ENCODE data around the gene NFKB1.

NFKB1 gene

DNA sequence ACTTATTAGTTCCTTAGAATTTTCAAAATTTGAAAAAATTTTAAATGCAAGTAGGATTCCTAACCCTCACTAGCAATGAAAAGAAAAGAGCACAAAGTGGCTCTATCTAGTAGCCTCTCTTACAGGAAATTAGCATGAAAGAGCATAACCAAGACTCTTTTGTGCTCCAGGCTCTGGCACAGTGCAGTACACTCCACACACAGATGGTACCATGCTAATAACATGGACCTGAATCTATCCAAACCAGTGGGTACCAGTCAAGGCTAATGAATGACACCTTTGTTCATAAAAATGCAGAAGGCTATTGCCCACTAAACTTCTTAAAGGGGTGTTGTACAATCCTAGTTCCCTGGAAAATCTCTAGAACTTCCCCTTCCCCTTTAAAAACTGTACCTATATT is 140.6 kb downstream of the NFKB1 start:
- H3K27me3 ChIP-seq (ENCODE audit: control insufficient read depth, insufficient read depth, low read length), result no peaks in the 10 kb centered on the region
- no peaks in the 10 kb centered on the region for H3K36me3 ChIP-seq (ENCODE audit: control insufficient read depth, insufficient read depth, low read length)
- H3K4me2 ChIP-seq (ENCODE audit: low read length), result no peak overlapping the region
- no peak overlapping the region for H3K27ac ChIP-seq
- H3K4me1 ChIP-seq, result no peaks in the 10 kb centered on the region
- H3K9ac ChIP-seq, result no peak overlapping the region
- TF ChIP-seq CTCF (IDR thresholded peaks at IDR 0.05), result no peak
- no peaks in the 10 kb centered on the region for H3K9me3 ChIP-seq (ENCODE audit: control insufficient read depth, low read length)
- H2AFZ ChIP-seq, result no peak overlapping the region
- no peaks in the 10 kb centered on the region for H3K79me2 ChIP-seq
- H3K4me3 ChIP-seq (ENCODE audit: low read depth, low read length), result no peak overlapping the region

GRCh38 chr4:102642631-102643298 is 141.6 kb downstream of the NFKB1 start:
- Histone ChIP-seq H3K36me3 (ENCODE audit: control insufficient read depth, insufficient read depth, low read length) (no peaks in the 10 kb centered on the region), H3K4me2 (ENCODE audit: low read length) (no peak overlapping the region), H3K4me1 (no peaks in the 10 kb centered on the region), H3K4me3 (ENCODE audit: low read depth, low read length) (no peak overlapping the region), H3K9ac (no peak overlapping the region), H3K9me3 (ENCODE audit: control insufficient read depth, low read length) (no peaks in the 10 kb centered on the region), H3K27ac (no peak overlapping the region), H2AFZ (no peak overlapping the region), H3K79me2 (no peaks in the 10 kb centered on the region), H3K27me3 (ENCODE audit: control insufficient read depth, insufficient read depth, low read length) (no peaks in the 10 kb centered on the region)
- no peak for TF ChIP-seq CTCF (IDR thresholded peaks at IDR 0.05)

- Histone ChIP-seq H3K27me3 (ENCODE audit: control insufficient read depth, insufficient read depth, low read length) (no peaks in the 10 kb centered on the region), H3K4me2 (ENCODE audit: low read length) (no peak overlapping the region), H3K4me3 (ENCODE audit: low read depth, low read length) (no peak overlapping the region), H3K27ac (no peak overlapping the region), H3K36me3 (ENCODE audit: control insufficient read depth, insufficient read depth, low read length) (no peaks in the 10 kb centered on the region), H3K9me3 (ENCODE audit: control insufficient read depth, low read length) (no peaks in the 10 kb centered on the region), H3K4me1 (no peaks in the 10 kb centered on the region), H2AFZ (no peak overlapping the region), H3K9ac (no peak overlapping the region), H3K79me2 (no peaks in the 10 kb centered on the region)
- no peak for TF ChIP-seq CTCF (IDR thresholded peaks at IDR 0.05)
These were observed 146.0 kb downstream of the NFKB1 start for GRCh38 chr4:102647117-102647516.

DNA sequence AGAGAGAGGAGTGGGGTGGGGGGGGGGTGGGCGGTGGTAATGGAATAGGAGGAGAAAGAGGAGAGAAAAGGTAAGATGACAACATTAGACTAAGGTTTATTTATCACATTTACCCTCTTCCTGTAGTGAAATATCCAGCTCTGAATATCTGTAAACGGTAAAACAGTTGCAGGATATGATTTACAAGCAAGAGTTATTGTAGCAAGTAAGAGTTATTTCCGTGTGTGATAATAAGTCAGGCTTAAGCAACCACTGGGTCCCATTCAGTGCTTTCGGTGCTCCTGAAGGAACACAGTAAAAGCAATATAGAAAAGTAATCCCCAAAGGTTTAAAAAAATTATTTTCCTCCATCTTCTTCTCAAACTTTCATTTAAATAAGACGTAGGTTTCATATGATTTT is 156.0 kb downstream of the NFKB1 start:
- no peak overlapping the region for H3K27ac ChIP-seq
- no peaks in the 10 kb centered on the region for H3K4me1 ChIP-seq
- H3K36me3 ChIP-seq (ENCODE audit: control insufficient read depth, insufficient read depth, low read length), result no peaks in the 10 kb centered on the region
- H3K4me2 ChIP-seq (ENCODE audit: low read length), result no peak overlapping the region
- no peaks in the 10 kb centered on the region for H3K27me3 ChIP-seq (ENCODE audit: control insufficient read depth, insufficient read depth, low read length)
- TF ChIP-seq CTCF (IDR thresholded peaks at IDR 0.05), result no peak
- H3K79me2 ChIP-seq, result no peaks in the 10 kb centered on the region
- no peak overlapping the region for H3K9ac ChIP-seq
- no peak overlapping the region for H2AFZ ChIP-seq
- no peak overlapping the region for H3K4me3 ChIP-seq (ENCODE audit: low read depth, low read length)
- no peaks in the 10 kb centered on the region for H3K9me3 ChIP-seq (ENCODE audit: control insufficient read depth, low read length)

DNA sequence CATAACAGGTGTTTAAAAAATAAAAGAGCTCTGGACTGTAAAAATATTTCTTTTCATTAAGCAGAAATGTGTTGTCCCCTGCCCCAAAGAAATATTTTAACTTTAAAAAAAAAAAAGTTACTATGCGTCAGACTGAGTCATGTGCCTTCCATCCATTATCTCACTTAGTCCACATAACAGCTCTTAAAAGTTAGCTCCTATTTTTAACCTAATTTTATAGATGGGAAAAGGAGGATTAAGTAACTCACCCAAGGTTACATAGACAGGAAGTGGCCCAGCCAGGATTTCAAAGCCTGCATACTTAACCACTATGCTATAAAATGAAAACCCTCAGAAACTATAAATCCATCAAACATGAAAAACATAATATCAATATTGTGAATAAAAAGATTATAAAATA is 161.9 kb downstream of the NFKB1 start:
- H3K36me3 ChIP-seq (ENCODE audit: control insufficient read depth, insufficient read depth, low read length), result no peaks in the 10 kb centered on the region
- no peaks in the 10 kb centered on the region for H3K27me3 ChIP-seq (ENCODE audit: control insufficient read depth, insufficient read depth, low read length)
- no peaks in the 10 kb centered on the region for H3K9me3 ChIP-seq (ENCODE audit: control insufficient read depth, low read length)
- H2AFZ ChIP-seq, result no peak overlapping the region
- no peak overlapping the region for H3K9ac ChIP-seq
- no peaks in the 10 kb centered on the region for H3K79me2 ChIP-seq
- no peak overlapping the region for H3K4me3 ChIP-seq (ENCODE audit: low read depth, low read length)
- no peak for TF ChIP-seq CTCF (IDR thresholded peaks at IDR 0.05)
- H3K4me2 ChIP-seq (ENCODE audit: low read length), result no peak overlapping the region
- no peaks in the 10 kb centered on the region for H3K4me1 ChIP-seq
- H3K27ac ChIP-seq, result no peak overlapping the region
